IgD-negative memory B cell (primary cell): ENCODE results near the gene PPP1R26. TPM values are rescaled to one million over a fixed set of nuclear protein-coding genes. Genes with fewer than 3 reads are reported as not detected.
A peak's percentile ranks its signal among the peaks of the same experiment; 100 is the strongest.

Source experiments
- H3K27ac Mint-ChIP-seq, 3 donors: one replicate each; pipeline ENCODE4 v1.8.0; 2020 to 2022; ENCODE audit warnings: mild to moderate bottlenecking in 3 of 3, mixed read lengths in 3 of 3, moderate library complexity in 1 of 3
- H3K27me3 Mint-ChIP-seq: one replicate; pipeline ENCODE4 v1.8.0; 2021; ENCODE audit warnings: mixed read lengths
- H3K36me3 Mint-ChIP-seq: one replicate; pipeline ENCODE4 v1.8.0; 2020; ENCODE audit warnings: mild to moderate bottlenecking, mixed read lengths
- H3K4me1 Mint-ChIP-seq, 3 donors: one replicate each; pipeline ENCODE4 v1.8.0; 2020 to 2022; ENCODE audit warnings: mixed read lengths in 3 of 3, mild to moderate bottlenecking in 1 of 3
- H3K4me3 Mint-ChIP-seq, 4 donors: one replicate each; pipeline ENCODE4 v1.8.0; 2020 to 2022; ENCODE audit warnings: mild to moderate bottlenecking in 4 of 4, mixed read lengths in 4 of 4, moderate library complexity in 3 of 4
- H3K9me3 Mint-ChIP-seq, 3 donors: one replicate each; pipeline ENCODE4 v1.8.0; 2020 to 2021; ENCODE audit warnings: mixed read lengths in 3 of 3, mild to moderate bottlenecking in 1 of 3
- polyA plus RNA-seq: library from polyadenylated mRNA; unstranded; fragments of 300-500 nt; fragmentation: Illumina TruSeq; gene quantifications from one replicate; pipeline ENCODE4 v1.2.3, GENCODE V29; 2021

PPP1R26 gene
- polyA plus RNA-seq, 1 donor from 2014 or later = 1.7 TPM

DNA sequence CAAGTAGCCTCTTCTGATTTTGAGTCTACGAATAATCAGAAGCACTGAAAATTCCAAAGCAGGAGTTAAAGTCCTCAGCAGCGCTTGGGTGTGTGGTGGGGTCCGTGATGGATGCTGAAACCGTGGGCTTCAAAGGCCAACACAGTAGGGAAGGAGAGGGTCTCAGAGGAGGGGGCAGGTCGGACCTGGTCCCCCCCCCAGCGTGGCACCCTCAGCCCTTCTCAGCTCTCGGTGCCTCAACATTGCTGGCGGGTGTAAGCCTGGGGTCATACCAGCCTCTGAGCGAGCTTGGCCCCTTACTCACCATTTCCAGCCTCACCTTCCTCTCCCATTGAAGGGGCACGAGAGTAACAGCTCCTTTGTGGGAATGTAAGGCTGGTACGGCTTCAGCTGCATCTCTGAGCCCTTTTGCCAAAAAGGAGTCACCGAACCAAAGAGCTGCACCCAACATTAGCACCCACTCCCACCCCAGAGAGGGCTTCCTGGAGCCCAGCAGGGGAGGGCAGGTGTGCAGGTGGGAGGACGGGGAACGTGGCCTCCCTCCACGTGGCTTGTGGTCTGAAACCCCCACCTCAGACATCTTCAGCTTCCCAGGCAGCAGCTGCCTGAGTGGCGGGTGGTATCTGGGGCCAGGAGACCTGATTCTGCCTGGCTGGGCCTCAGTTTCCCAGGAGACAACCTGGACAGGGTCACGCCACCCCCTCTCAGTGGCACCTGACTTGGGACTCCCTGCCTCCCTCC, 34.9 kb downstream of the PPP1R26 start:
- Mint-ChIP-seq H3K27ac (no peak overlapping the region), H3K27me3 (no peaks in the 10 kb centered on the region), H3K9me3 (peaks cover 1 to 8% (median 3%) of the 10 kb centered on the region in 3 donors), H3K36me3 (no peaks in the 10 kb centered on the region), H3K4me1 (peaks cover 0 to 6% (median 3%) of the 10 kb centered on the region in 3 donors), H3K4me3 (peak overlapping the region in 1 of 4 donors; percentile 22)

DNA sequence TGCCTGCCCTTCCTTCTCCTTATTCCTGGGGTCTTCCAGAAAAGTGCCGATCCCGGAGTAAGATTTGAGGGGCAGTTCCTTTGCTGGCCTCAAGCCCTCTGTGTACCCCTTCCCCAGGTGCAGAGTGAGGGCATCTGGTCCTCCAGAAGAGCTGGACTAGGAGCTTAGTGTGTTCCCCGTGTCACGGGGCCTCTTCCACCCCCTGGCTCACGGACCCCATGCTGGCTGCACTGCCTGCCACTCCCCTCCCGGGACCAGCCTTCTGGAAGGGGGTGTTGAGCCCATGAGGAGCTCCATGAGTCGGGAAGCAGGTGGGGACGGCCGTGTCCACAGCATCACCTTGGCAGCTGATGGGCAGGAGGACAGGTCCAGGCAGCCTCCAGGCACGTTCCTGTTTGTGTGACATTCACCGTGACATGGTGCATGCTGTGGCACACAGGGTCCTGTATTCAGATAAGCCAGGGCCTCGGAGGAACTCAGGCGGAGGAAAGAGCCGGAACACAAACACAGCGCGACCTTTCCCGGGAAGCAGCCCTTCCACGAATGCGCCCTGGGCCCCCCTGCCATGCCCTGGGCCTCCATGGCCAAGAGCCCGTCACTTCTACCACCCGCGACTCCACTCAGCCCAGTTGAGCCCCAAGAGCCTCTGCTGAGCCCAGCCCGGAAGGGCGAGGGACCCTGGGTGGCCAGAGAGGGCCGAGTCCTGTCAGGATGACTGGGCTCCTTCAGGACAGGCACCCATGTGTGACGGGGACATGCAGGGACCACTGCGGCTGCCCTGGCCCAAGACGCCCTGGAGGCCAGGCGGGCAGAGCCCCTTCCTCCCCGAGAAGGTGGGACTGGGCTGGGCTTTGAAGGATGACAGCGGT, 35.7 kb downstream of the PPP1R26 start:
- Mint-ChIP-seq H3K9me3 (peaks cover 0 to 6% (median 0%) of the 10 kb centered on the region in 3 donors), H3K4me1 (peaks cover 0 to 6% (median 3%) of the 10 kb centered on the region in 3 donors), H3K27me3 (peaks cover 2% of the 10 kb centered on the region), H3K27ac (no peak overlapping the region), H3K36me3 (no peaks in the 10 kb centered on the region), H3K4me3 (no peak overlapping the region)

DNA sequence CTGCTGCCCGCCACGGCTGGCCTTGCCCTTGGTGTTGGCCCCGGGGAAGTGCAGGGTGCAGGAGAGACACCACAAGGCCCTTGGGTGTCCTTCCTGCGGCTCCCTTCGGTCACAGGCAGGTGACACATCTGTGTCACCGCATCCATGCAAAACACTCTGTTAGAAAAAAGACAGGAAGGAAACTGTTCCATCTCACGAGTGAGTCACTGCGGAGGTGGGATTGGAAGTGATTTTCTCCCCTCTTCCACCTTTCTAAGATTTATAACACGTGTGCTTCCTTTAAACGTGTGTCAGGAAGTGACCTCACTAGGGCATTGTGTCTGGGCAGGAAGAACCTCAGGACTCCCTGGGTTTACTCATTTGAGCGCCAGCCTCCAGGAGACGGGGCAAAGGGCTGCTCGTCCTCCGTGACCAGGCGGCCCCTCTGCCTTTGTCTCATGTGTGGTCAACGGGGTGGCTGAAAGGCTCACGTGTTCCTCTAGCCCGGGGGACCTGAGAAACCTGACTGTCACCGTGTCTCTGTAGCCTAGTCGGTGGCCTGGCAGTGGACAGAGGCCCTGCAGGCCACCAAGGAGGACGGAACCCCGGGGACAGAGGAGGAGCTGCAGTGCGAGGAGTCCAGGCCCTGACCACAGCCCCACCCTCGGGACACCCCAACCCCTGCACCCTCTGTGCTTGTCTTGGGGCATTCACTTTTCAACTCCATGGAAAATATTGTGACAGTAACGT, 36.7 kb downstream of the PPP1R26 start:
- Mint-ChIP-seq H3K4me3 (no peak overlapping the region), H3K9me3 (no peaks in the 10 kb centered on the region), H3K27ac (no peak overlapping the region), H3K27me3 (peaks cover 5% of the 10 kb centered on the region), H3K36me3 (no peaks in the 10 kb centered on the region), H3K4me1 (peaks cover 0 to 6% (median 3%) of the 10 kb centered on the region in 3 donors)

DNA sequence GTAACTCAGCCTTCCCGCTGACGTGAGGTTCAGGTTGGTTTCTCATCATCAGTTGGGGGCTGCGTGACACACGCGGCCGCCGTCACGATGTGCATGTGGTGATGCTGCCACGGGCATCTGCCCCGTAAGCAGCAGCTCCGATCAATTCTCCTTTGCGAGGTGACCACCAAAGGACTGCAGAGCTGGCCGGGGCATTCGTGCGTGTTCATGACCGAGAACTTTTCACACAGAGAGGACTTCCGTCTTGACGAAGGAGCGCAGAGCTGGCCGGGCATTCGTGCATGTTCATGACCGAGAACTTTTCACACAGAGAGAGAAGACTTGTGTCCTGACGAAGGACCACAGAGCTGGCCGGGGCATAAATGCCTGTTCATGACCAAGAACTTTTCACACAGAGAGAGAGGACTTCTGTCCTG, 37.8 kb downstream of the PPP1R26 start:
- Mint-ChIP-seq H3K27ac (no peak overlapping the region), H3K4me3 (no peak overlapping the region), H3K4me1 (peaks cover 0 to 6% (median 1%) of the 10 kb centered on the region in 3 donors), H3K36me3 (no peaks in the 10 kb centered on the region), H3K9me3 (no peaks in the 10 kb centered on the region), H3K27me3 (peaks cover 5% of the 10 kb centered on the region)

DNA sequence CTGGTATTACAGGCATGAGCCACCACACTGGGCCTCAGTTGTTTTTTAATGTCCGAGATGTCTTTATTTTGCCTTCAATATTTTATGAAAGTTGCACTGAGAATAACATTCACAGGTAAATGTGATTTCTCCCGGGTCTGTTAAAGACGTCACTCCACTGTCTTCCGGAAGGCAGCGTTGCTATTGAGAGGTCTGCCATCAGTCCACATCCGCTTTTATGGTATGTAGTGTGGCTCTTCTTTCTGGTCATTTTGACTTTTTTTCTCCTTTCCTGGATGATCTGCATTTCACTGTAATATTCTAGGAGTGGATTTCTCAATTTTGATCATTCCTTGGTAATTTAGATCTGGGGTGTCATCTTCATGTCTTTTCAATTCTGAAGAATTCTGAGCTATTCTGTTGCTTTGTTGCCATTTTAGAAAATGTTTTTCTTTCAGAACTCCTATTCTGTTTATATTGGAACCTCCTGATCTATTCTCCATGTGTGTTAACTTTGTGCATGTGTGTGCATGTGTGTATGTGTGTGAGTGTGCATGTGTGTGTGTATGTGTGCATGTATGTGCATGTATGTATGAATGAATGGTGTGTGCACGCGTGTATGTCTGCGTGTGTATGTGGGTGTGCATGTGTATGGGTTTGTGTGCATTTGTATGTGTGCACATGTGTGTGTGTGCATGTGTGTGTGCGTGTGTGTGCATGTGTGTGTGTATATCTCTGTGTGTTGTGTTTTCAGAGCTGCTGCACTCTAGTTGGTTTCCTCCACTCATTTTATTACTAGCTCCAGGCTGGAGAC, 39.8 kb downstream of the PPP1R26 start:
- Mint-ChIP-seq H3K9me3 (no peaks in the 10 kb centered on the region), H3K27ac (no peak overlapping the region)

DNA sequence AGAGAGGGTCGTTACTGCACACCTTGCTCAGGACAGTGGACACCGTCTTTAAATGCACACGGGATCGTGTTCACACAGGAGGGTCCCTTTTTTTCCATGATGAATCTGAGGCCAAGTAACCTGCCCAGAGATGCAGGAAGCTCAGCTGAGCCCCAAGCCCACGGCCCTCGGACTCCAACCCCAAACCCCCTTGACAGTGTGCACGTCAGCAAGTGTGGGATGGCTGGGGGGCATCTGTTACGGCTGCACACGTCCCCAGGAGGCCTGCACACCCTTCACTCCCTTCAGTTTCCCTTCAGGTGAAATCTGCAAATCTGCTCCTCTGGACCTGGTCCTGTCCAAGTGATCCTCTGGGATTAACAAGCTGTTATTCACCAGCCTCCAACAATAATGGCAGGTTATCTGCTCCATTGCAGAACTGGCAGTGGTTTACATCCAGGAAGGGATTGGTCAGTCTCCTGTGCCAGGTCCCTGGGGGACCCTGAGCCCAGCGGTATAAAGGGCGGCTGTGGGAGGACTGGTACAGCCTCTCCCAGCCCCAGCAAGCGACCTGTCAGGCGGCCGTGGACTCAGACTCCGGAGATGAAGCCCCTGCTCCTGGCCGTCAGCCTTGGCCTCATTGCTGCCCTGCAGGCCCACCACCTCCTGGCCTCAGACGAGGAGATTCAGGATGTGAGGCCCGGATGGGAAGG, 41.5 kb downstream of the PPP1R26 start, which contains the start of gene LCN1:
Gene LCN1 (plus strand): TSS at position 525 of the 692 bp plus-strand sequence. CDS start 58 bp downstream, at position 583.
- Mint-ChIP-seq H3K9me3 (no peaks in the 10 kb centered on the region), H3K4me3 (no peak within 1 kb of the TSS), H3K36me3 (no peaks in the 10 kb centered on the region), H3K27me3 (peaks cover 5% of the 10 kb centered on the region), H3K27ac (no peak within 1 kb of the TSS), H3K4me1 (peaks cover 0 to 2% (median 0%) of the 10 kb centered on the region in 3 donors)

More for the DNA sequence above, 39.8 kb downstream of the PPP1R26 start:
- Mint-ChIP-seq H3K36me3 (no peaks in the 10 kb centered on the region), H3K4me3 (no peak overlapping the region), H3K4me1 (peaks cover 0 to 2% (median 0%) of the 10 kb centered on the region in 3 donors), H3K27me3 (peaks cover 5% of the 10 kb centered on the region)

DNA sequence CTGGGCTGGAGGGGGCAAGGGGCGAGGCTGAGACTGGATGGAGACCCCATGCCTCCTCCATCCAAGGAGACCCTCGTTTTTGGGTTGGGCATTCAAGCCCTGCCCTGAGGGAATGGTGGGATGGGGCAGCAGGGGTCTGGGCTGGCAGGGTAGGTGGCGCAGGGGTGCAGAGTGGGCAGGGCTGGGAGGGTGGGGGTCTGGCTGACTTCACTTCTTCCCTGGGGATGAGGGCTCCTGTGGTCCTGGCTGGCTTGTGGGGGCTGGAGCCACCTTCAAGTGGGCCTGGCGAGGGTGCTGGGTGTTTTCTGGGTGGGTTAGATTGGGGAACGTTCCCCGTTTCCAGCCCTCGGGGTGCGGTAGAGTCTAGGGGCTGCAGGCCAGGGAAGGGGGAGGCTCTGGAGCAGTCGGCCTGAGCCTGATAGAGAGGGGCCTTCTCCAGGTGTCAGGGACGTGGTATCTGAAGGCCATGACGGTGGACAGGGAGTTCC, 42.1 kb downstream of the PPP1R26 start:
- Mint-ChIP-seq H3K9me3 (no peaks in the 10 kb centered on the region), H3K27me3 (peaks cover 5% of the 10 kb centered on the region), H3K4me3 (no peak overlapping the region), H3K4me1 (peaks cover 0 to 2% (median 0%) of the 10 kb centered on the region in 3 donors), H3K27ac (no peak overlapping the region), H3K36me3 (no peaks in the 10 kb centered on the region)

DNA sequence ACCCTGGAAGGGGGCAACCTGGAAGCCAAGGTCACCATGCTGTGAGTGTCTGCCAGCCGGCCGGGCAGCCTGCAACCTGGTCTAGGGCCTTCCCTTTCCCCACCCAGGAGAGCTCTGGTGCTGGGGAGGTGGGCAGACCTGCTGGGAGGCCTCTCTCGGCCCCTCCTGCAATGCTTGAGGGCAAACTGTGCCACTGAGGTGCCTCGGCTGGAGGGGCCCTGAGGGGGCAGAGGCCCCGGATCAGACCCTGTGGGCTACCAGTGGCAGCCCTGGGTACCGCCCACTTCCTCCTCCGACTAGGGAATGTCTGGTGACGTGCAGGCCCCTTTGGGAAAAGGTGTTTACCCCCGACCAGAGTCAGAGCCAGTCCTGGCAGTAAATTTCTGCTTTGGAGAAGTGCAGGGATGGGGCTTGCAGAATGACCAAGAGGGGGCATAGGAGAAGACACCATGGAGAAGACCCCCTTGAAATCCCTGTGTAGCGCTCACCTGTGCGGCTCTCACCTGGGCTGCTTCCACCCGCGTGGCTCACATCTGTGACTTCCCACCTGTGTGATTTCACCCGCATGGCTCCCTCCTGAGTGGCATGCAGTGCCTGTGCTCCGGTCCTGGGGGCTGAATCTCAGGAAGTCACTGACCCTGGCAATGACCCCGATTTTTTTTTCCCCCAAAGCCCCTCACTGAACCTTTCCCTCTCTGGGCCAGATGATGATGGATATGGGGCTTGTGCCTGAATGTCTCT, 42.7 kb downstream of the PPP1R26 start:
- Mint-ChIP-seq H3K9me3 (no peaks in the 10 kb centered on the region), H3K4me3 (no peak overlapping the region), H3K36me3 (no peaks in the 10 kb centered on the region), H3K27me3 (peaks cover 5% of the 10 kb centered on the region), H3K4me1 (peaks cover 0 to 2% (median 0%) of the 10 kb centered on the region in 3 donors), H3K27ac (no peak overlapping the region)

DNA sequence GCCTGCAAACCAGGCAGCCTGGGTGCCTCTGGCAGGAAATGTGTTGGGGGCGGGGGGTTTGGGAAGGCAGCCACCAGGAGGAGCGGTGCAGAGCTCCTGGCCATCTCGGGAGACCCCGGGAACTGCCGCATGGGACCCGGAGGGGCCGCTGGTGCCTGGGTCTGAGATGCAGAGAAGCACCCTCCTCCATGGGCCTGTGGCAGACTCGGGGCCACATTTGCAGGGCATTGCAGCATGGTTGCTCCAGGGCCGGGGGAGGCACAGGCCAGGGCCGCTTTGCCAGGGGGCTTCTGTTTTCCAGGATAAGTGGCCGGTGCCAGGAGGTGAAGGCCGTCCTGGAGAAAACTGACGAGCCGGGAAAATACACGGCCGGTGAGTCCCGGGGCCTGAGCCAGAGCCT, 43.3 kb downstream of the PPP1R26 start:
- Mint-ChIP-seq H3K9me3 (no peaks in the 10 kb centered on the region), H3K4me3 (no peak overlapping the region), H3K27ac (no peak overlapping the region), H3K4me1 (peaks cover 0 to 2% (median 0%) of the 10 kb centered on the region in 3 donors), H3K27me3 (peaks cover 5% of the 10 kb centered on the region), H3K36me3 (no peaks in the 10 kb centered on the region)

DNA sequence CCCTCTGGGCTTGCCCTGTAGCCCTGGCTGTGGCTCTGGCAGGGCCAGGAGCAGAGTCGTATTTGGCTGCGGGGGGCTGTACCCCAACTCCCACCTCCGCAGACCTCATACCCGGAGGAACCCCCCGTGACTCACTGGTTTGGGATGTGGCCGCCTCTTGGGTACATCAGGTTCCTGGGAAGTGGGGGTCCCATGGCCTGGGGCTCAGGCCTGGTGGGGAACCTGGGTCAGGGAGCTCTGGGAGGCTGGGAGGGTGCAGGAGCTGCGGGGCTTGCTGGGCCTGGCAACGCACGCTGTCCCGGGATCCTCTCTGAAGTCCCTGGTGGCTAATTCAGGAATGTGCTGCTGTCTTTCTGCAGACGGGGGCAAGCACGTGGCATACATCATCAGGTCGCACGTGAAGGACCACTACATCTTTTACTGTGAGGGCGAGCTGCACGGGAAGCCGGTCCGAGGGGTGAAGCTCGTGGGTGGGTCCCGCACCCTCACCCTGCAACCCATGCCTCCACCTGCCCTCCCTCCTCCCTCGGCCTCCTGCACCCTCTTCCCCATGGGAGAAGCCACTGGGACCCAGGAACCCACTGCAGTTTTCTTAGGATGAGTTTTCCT, 44.0 kb downstream of the PPP1R26 start:
- Mint-ChIP-seq H3K27me3 (peaks cover 5% of the 10 kb centered on the region), H3K4me1 (peaks cover 0 to 2% (median 0%) of the 10 kb centered on the region in 3 donors), H3K9me3 (no peaks in the 10 kb centered on the region), H3K4me3 (no peak overlapping the region), H3K36me3 (no peaks in the 10 kb centered on the region), H3K27ac (no peak overlapping the region)

DNA sequence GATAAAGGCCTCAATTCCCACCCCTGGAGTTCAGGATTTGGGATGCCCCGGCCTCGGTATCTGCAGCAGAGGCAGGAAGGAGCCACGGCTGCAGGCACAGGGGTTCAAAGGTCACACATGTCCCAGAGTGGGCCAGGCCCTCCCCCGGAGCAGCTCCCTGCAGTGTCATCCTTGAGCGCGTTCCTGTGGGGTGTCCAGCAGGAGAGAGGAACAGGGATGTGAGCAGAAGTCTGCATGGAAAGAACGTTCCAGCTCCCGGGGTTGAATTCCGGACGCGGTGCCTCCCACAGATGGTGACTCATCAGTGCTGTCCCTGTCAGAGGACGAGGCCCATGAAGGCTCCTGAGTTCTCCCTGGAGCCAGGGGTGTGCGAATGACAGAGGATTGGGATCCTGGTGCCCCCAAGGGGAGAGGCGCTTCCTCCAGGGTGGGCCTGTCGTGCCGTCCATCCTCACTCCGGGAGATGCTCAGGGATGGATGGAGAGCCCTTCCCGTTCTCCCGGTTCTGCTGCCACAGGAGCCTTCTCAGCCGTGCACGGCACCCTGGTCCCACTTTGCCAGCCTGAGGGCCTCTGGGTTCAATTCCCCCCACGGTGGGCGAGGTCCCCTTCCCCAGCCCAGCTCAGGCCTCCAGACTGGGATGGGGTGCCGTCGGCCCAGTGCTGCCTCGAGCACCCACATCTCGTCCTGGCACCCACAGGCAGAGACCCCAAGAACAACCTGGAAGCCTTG, 44.7 kb downstream of the PPP1R26 start:
- no peak overlapping the region for H3K4me3 Mint-ChIP-seq
- no peaks in the 10 kb centered on the region for H3K36me3 Mint-ChIP-seq
- peaks cover 5% of the 10 kb centered on the region for H3K27me3 Mint-ChIP-seq
- H3K27ac Mint-ChIP-seq = no peak overlapping the region
- H3K9me3 Mint-ChIP-seq = no peaks in the 10 kb centered on the region
- H3K4me1 Mint-ChIP-seq = peaks cover 0 to under 1% (median 0%) of the 10 kb centered on the region in 3 donors
